ENCODE data around the gene DCAF12L1.

Gene DCAF12L1

GRCh38 chrX:126552313-126553022 lies at the start of gene DCAF12L1:
Gene DCAF12L1 (minus strand): TSS chrX:126552814. CDS start chrX:126552608, 206 bp downstream.
- no peak for DNase-seq (ENCODE audit: low read depth in 2 of 2)

- no peak for DNase-seq (ENCODE audit: low read depth in 2 of 2)
These were observed 28.3 kb upstream of the DCAF12L1 start for GRCh38 chrX:126580877-126581276.

GRCh38 chrX:126575911-126576310 lies 23.3 kb upstream of the DCAF12L1 start:
- no peak for DNase-seq (ENCODE audit: low read depth in 2 of 2)

- no peak for DNase-seq (ENCODE audit: low read depth in 2 of 2)
These were observed 4.5 kb upstream of the DCAF12L1 start for GRCh38 chrX:126557151-126557550.

GRCh38 chrX:126551725-126552312 lies 795 bp downstream of the DCAF12L1 start:
- DNase-seq (ENCODE audit: low read depth in 2 of 2): no peak

- DNase-seq (ENCODE audit: low read depth in 2 of 2): no peak
These were observed 1.3 kb downstream of the DCAF12L1 start for GRCh38 chrX:126551306-126551705.

GRCh38 chrX:126550816-126551215 lies 1.8 kb downstream of the DCAF12L1 start:
- DNase-seq (ENCODE audit: low read depth in 2 of 2): no peak

GRCh38 chrX:126509923-126510322 lies 42.7 kb downstream of the DCAF12L1 start:
- no peak for DNase-seq (ENCODE audit: low read depth in 2 of 2)
